ENCODE results near the gene HID1.
"Not testable (repeated sequence)": the region's sequence is repeated elsewhere in the genome, so short reads cannot be mapped to it uniquely, and the experiment has no call there.

HID1 gene

GRCh38 chr17:74916136-74916850 is 56.3 kb downstream of the HID1 start:
- Histone ChIP-seq H3K4me1 (ENCODE audit: insufficient read depth, low read length) (no peaks in the 10 kb centered on the region), H3K36me3 (ENCODE audit: insufficient read depth, low read length) (no peaks in the 10 kb centered on the region), H3K27ac (ENCODE audit: low read depth, low read length) (no peak overlapping the region), H3K9ac (ENCODE audit: low read length) (no peak overlapping the region), H3K27me3 (ENCODE audit: control insufficient read depth in 1 of 2, insufficient read depth in 2 of 2, low read length in 2 of 2) (peaks cover 6 to 42% of the 10 kb centered on the region in 2 donors), H3K4me3 (ENCODE audit: low read depth in 1 of 2, low read length in 2 of 2) (no peak overlapping the region), H3K9me3 (ENCODE audit: low read length) (no peaks in the 10 kb centered on the region)

GRCh38 chr17:74911423-74911822 is 61.1 kb downstream of the HID1 start:
- not testable (repeated sequence) for H3K9ac ChIP-seq (ENCODE audit: low read length); H3K36me3 ChIP-seq (ENCODE audit: insufficient read depth, low read length); H3K4me1 ChIP-seq (ENCODE audit: insufficient read depth, low read length); H3K9me3 ChIP-seq (ENCODE audit: low read length); H3K4me3 ChIP-seq (ENCODE audit: low read depth in 1 of 2, low read length in 2 of 2); H3K27ac ChIP-seq (ENCODE audit: low read depth, low read length)
- peaks cover 6 to 13% of the 10 kb centered on the region in 2 donors for H3K27me3 ChIP-seq (ENCODE audit: control insufficient read depth in 1 of 2, insufficient read depth in 2 of 2, low read length in 2 of 2)

DNA sequence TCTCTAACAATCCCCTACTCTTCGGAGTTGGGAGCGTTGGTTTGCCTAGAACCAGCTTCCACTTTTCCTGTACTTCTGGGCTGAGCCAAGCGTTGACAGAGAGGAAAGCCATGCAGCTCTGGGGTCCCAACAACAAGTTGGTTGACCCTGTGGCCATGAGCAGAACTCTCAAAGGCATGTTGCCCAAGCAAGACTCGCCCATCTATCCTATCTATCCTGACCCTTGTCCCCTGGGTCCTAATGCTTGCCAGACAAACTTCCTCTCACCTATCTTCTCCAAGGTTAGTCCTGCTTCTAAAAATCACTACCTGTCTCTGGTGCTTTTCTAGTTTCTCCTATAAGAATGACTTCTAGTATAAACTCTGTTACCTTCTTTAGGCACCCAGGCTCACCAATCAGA is 63.5 kb downstream of the HID1 start:
- H3K27me3 ChIP-seq (ENCODE audit: control insufficient read depth in 1 of 2, insufficient read depth in 2 of 2, low read length in 2 of 2); H3K4me3 ChIP-seq (ENCODE audit: low read depth in 1 of 2, low read length in 2 of 2); H3K36me3 ChIP-seq (ENCODE audit: insufficient read depth, low read length); H3K27ac ChIP-seq (ENCODE audit: low read depth, low read length); H3K9me3 ChIP-seq (ENCODE audit: low read length); H3K4me1 ChIP-seq (ENCODE audit: insufficient read depth, low read length); H3K9ac ChIP-seq (ENCODE audit: low read length): not testable (repeated sequence)

GRCh38 chr17:74907012-74907411 is 65.5 kb downstream of the HID1 start:
- Histone ChIP-seq H3K9me3 (ENCODE audit: low read length) (no peaks in the 10 kb centered on the region), H3K4me3 (ENCODE audit: low read depth in 1 of 2, low read length in 2 of 2) (no peak overlapping the region), H3K27me3 (ENCODE audit: control insufficient read depth in 1 of 2, insufficient read depth in 2 of 2, low read length in 2 of 2) (peaks cover 0 to 17% of the 10 kb centered on the region in 2 donors), H3K9ac (ENCODE audit: low read length) (no peak overlapping the region), H3K27ac (ENCODE audit: low read depth, low read length) (no peak overlapping the region), H3K36me3 (ENCODE audit: insufficient read depth, low read length) (no peaks in the 10 kb centered on the region), H3K4me1 (ENCODE audit: insufficient read depth, low read length) (no peaks in the 10 kb centered on the region)

- H3K27ac ChIP-seq (ENCODE audit: low read depth, low read length); H3K9me3 ChIP-seq (ENCODE audit: low read length); H3K4me3 ChIP-seq (ENCODE audit: low read depth in 1 of 2, low read length in 2 of 2); H3K9ac ChIP-seq (ENCODE audit: low read length); H3K4me1 ChIP-seq (ENCODE audit: insufficient read depth, low read length); H3K36me3 ChIP-seq (ENCODE audit: insufficient read depth, low read length): not testable (repeated sequence)
- peaks cover 0 to 20% of the 10 kb centered on the region in 2 donors for H3K27me3 ChIP-seq (ENCODE audit: control insufficient read depth in 1 of 2, insufficient read depth in 2 of 2, low read length in 2 of 2)
Observed at GRCh38 chr17:74906214-74906793, 66.3 kb downstream of the HID1 start.

- no peaks in the 10 kb centered on the region for H3K4me1 ChIP-seq (ENCODE audit: insufficient read depth, low read length)
Observed at GRCh38 chr17:74904687-74905409, 67.7 kb downstream of the HID1 start.

GRCh38 chr17:74903671-74904070 is 68.9 kb downstream of the HID1 start:
- no peaks in the 10 kb centered on the region for H3K36me3 ChIP-seq (ENCODE audit: insufficient read depth, low read length)
- H3K4me1 ChIP-seq (ENCODE audit: insufficient read depth, low read length), result no peaks in the 10 kb centered on the region
- no peak overlapping the region for H3K4me3 ChIP-seq (ENCODE audit: low read depth in 1 of 2, low read length in 2 of 2)
- H3K27me3 ChIP-seq (ENCODE audit: control insufficient read depth in 1 of 2, insufficient read depth in 2 of 2, low read length in 2 of 2), result peaks cover 0 to 25% of the 10 kb centered on the region in 2 donors
- H3K27ac ChIP-seq (ENCODE audit: low read depth, low read length), result no peak overlapping the region
- no peak overlapping the region for H3K9ac ChIP-seq (ENCODE audit: low read length)
- no peaks in the 10 kb centered on the region for H3K9me3 ChIP-seq (ENCODE audit: low read length)

More at GRCh38 chr17:74904687-74905409, 67.7 kb downstream of the HID1 start:
- H3K27me3 ChIP-seq (ENCODE audit: control insufficient read depth in 1 of 2, insufficient read depth in 2 of 2, low read length in 2 of 2), result peaks cover 0 to 25% of the 10 kb centered on the region in 2 donors
- H3K9me3 ChIP-seq (ENCODE audit: low read length), result no peaks in the 10 kb centered on the region
- no peaks in the 10 kb centered on the region for H3K36me3 ChIP-seq (ENCODE audit: insufficient read depth, low read length)
- H3K9ac ChIP-seq (ENCODE audit: low read length), result no peak overlapping the region
- no peak overlapping the region for H3K4me3 ChIP-seq (ENCODE audit: low read depth in 1 of 2, low read length in 2 of 2)
- no peak overlapping the region for H3K27ac ChIP-seq (ENCODE audit: low read depth, low read length)

- H3K4me1 ChIP-seq (ENCODE audit: insufficient read depth, low read length), result no peaks in the 10 kb centered on the region
- peaks cover 0 to 25% of the 10 kb centered on the region in 2 donors for H3K27me3 ChIP-seq (ENCODE audit: control insufficient read depth in 1 of 2, insufficient read depth in 2 of 2, low read length in 2 of 2)
- H3K4me3 ChIP-seq (ENCODE audit: low read depth in 1 of 2, low read length in 2 of 2), result no peak overlapping the region
- no peaks in the 10 kb centered on the region for H3K9me3 ChIP-seq (ENCODE audit: low read length)
- no peaks in the 10 kb centered on the region for H3K36me3 ChIP-seq (ENCODE audit: insufficient read depth, low read length)
- H3K27ac ChIP-seq (ENCODE audit: low read depth, low read length), result no peak overlapping the region
- H3K9ac ChIP-seq (ENCODE audit: low read length), result no peak overlapping the region
Observed at GRCh38 chr17:74903034-74903433, 69.5 kb downstream of the HID1 start.

DNA sequence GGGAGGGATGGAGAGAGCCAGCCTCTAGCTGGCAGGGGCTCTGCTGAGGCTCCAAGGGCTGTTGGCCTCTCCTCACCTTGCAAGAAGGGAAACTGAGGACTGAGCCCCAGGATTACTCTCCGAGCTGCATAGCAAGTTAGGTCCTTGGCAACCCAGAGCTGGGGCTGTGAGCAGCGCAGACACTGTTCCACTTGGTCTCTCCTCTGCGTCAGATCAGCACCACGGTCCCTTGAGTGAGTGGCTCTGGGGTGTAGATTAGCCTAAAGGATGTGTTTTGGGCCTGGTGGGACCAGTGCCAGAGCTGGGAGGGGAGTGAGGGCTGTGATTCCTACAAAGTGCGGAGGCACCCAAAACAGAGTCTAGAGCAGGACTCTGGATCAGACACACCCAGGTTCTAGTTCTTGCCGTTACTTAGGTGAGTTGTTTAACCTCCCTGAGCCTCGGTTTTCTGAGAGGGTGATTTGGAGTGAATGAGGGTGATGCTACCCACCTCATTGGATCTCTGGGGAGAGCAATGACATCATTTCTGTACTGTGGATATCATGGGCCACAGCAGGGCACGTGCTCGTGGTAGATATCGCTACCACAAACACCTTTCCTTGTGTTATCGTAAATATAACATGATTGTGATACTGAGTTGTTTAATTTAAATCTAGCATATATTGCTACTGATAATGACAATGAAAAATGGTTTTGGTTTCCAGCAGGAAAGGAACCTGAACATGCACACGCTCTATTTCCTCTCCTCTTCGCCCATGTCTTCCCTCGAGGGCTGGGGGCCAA is 71.0 kb downstream of the HID1 start:
- Histone ChIP-seq H3K4me3 (ENCODE audit: low read depth in 1 of 2, low read length in 2 of 2) (no peak overlapping the region), H3K36me3 (ENCODE audit: insufficient read depth, low read length) (no peaks in the 10 kb centered on the region), H3K9ac (ENCODE audit: low read length) (no peak overlapping the region), H3K27me3 (ENCODE audit: control insufficient read depth in 1 of 2, insufficient read depth in 2 of 2, low read length in 2 of 2) (peaks cover 0 to 25% of the 10 kb centered on the region in 2 donors), H3K9me3 (ENCODE audit: low read length) (no peaks in the 10 kb centered on the region), H3K27ac (ENCODE audit: low read depth, low read length) (no peak overlapping the region), H3K4me1 (ENCODE audit: insufficient read depth, low read length) (no peaks in the 10 kb centered on the region)
